IMR-90 (cell line): ENCODE results near the gene CFAP97D2. TPM values are rescaled to one million over a fixed set of nuclear protein-coding genes. Genes with fewer than 3 reads are reported as not detected.

Source experiments
- ATAC-seq: fragments of 200-7000 bp; cut with Tn5 transposase; 2 replicates; pipeline ENCODE4 v1.9.1; 2020; ENCODE audit warnings: low read depth, mild to moderate bottlenecking, moderate library complexity
- BruUV-seq: library from RNA; stranded (reverse); fragments of 400-500 nt; replicated peaks from 2 replicates; lab custom pipeline; 2021; lab: Mats Ljungman, UMichigan
- CTCF ChIA-PET: fragments of 300-600 bp; formaldehyde crosslinking; extraction: SDS; loops from one replicate; lab custom pipeline; 2021; ENCODE audit warnings: antibody characterized with exemption; lab: Yijun Ruan, JAX
- POLR2A ChIA-PET: fragments of 300-600 bp; sonication (Branson Sonifier 250); formaldehyde crosslinking; loops from one replicate; lab custom pipeline; 2022; ENCODE audit warnings: antibody characterized with exemption; ENCODE audit not compliant: unreplicated experiment; lab: Charles Lee
- DNase-seq: peaks from one replicate; pipeline ENCODE4 v3.0.0; 2013
- H2AFZ ChIP-seq: replicated peaks from 2 replicates; pipeline ENCODE3; 2013; ENCODE audit warnings: low read length, mild to moderate bottlenecking; ENCODE audit not compliant: poor library complexity
- H2AK5ac ChIP-seq: 2 replicates; pipeline ENCODE4 v1.6.1; 2013; ENCODE audit warnings: low read depth, low read length, inconsistent platforms
- H2AK9ac ChIP-seq: replicated peaks from 2 replicates; pipeline ENCODE3; 2013; ENCODE audit warnings: mild to moderate bottlenecking, low read depth, low read length, moderate library complexity; ENCODE audit not compliant: poor library complexity
- H2BK120ac ChIP-seq: 2 replicates; pipeline ENCODE4 v1.6.1; 2013; ENCODE audit warnings: low read depth, low read length, inconsistent platforms
- H2BK15ac ChIP-seq: 3 replicates; pipeline ENCODE4 v1.6.1; 2013; ENCODE audit warnings: low read depth, low read length, inconsistent platforms
- H2BK20ac ChIP-seq: 2 replicates; pipeline ENCODE4 v1.6.1; 2013; ENCODE audit warnings: low read depth, mild to moderate bottlenecking, inconsistent platforms, low read length, moderate library complexity
- H2BK5ac ChIP-seq: 2 replicates; pipeline ENCODE4 v1.6.1; 2013; ENCODE audit warnings: mild to moderate bottlenecking, low read depth, low read length, inconsistent platforms; ENCODE audit not compliant: poor library complexity, severe bottlenecking
- H3K14ac ChIP-seq: replicated peaks from 2 replicates; pipeline ENCODE4 v1.6.1; 2013; ENCODE audit warnings: low read depth, low read length, inconsistent platforms
- H3K18ac ChIP-seq: 2 replicates; pipeline ENCODE4 v1.6.1; 2013; ENCODE audit warnings: low read depth, low read length, control low read depth
- H3K23ac ChIP-seq: 2 replicates; pipeline ENCODE4 v1.6.1; 2013; ENCODE audit warnings: low read depth, low read length, inconsistent platforms
- H3K27ac ChIP-seq: 2 replicates; pipeline ENCODE4 v1.5.1; 2013; ENCODE audit warnings: mild to moderate bottlenecking, control low read depth, low read length; ENCODE audit not compliant: insufficient read depth
- H3K27me3 ChIP-seq: 2 replicates; pipeline ENCODE4 v1.6.1; 2013; ENCODE audit warnings: low read length; ENCODE audit not compliant: control insufficient read depth, insufficient read depth
- H3K36me3 ChIP-seq: 2 replicates; pipeline ENCODE4 v1.6.1; 2013; ENCODE audit warnings: low read length, mixed read lengths; ENCODE audit not compliant: control insufficient read depth, insufficient read depth
- H3K4ac ChIP-seq: 2 replicates; pipeline ENCODE4 v1.6.1; 2013; ENCODE audit warnings: low read depth, low read length, inconsistent platforms
- H3K4me1 ChIP-seq: 2 replicates; pipeline ENCODE4 v1.6.1; 2013; ENCODE audit warnings: low read length, mixed read lengths; ENCODE audit not compliant: control insufficient read depth, insufficient read depth
- H3K4me2 ChIP-seq: 2 replicates; pipeline ENCODE4 v1.6.1; 2013; ENCODE audit warnings: low read depth, mild to moderate bottlenecking, control low read depth, low read length, moderate library complexity
- H3K4me3 ChIP-seq: 2 replicates; pipeline ENCODE4 v1.5.1; 2013; ENCODE audit warnings: low read depth, mild to moderate bottlenecking, control low read depth, low read length, moderate library complexity; ENCODE audit not compliant: insufficient read depth
- H3K56ac ChIP-seq: 2 replicates; pipeline ENCODE4 v1.6.1; 2013; ENCODE audit warnings: low read length, inconsistent platforms; ENCODE audit not compliant: insufficient read depth; ENCODE audit errors: extremely low read depth
- H3K79me1 ChIP-seq, 2 experiments: 2 replicates each; pipeline ENCODE4 v1.6.1; 2013; ENCODE audit warnings: low read length in 2 of 2, inconsistent platforms in 1 of 2, low read depth in 1 of 2
- H3K9ac ChIP-seq: 2 replicates; pipeline ENCODE4 v1.6.1; 2013; ENCODE audit warnings: low read depth, low read length, control low read depth
- H3K9me1 ChIP-seq: 2 replicates; pipeline ENCODE4 v1.6.1; 2013; ENCODE audit warnings: low read length, inconsistent platforms; ENCODE audit not compliant: insufficient read depth
- H3K9me3 ChIP-seq: 2 replicates; pipeline ENCODE4 v1.6.1; 2013; ENCODE audit warnings: low read length; ENCODE audit not compliant: control insufficient read depth, insufficient read depth
- H4K20me1 ChIP-seq: 2 replicates; pipeline ENCODE4 v1.6.1; 2013; ENCODE audit warnings: low read length, inconsistent platforms; ENCODE audit not compliant: insufficient read depth
- H4K5ac ChIP-seq: 2 replicates; pipeline ENCODE4 v1.6.1; 2013; ENCODE audit warnings: mild to moderate bottlenecking, low read depth, low read length, control low read depth
- H4K8ac ChIP-seq, 2 experiments: 2 replicates each; pipeline ENCODE4 v1.6.1; 2013; ENCODE audit warnings: low read depth in 2 of 2, low read length in 2 of 2, control low read depth in 1 of 2, inconsistent platforms in 1 of 2
- H4K91ac ChIP-seq: 2 replicates; pipeline ENCODE4 v1.6.1; 2013; ENCODE audit warnings: low read depth, low read length, inconsistent platforms; ENCODE audit not compliant: insufficient read depth
- CEBPB ChIP-seq: IDR thresholded peaks from 2 replicates; pipeline ENCODE4 v1.6.1; 2012; ENCODE audit warnings: low read depth, low read length, improper control_type of control experiment
- CHD1 ChIP-seq: IDR thresholded peaks from 2 replicates; pipeline ENCODE4 v1.6.1; 2012; ENCODE audit warnings: low read depth, low read length, improper control_type of control experiment
- ELK1 ChIP-seq: fragments of 150-350 bp; IDR thresholded peaks from 2 replicates; pipeline ENCODE4 v1.6.1; 2016; ENCODE audit warnings: low read depth, mild to moderate bottlenecking, low read length, moderate library complexity, borderline replicate concordance
- FOS ChIP-seq: fragments of 150-350 bp; IDR thresholded peaks from 2 replicates; pipeline ENCODE4 v1.6.1; 2016; ENCODE audit warnings: low read depth, low read length
- MAZ ChIP-seq: IDR thresholded peaks from 2 replicates; pipeline ENCODE4 v1.6.1; 2012; ENCODE audit warnings: low read depth, mild to moderate bottlenecking, low read length, improper control_type of control experiment, moderate library complexity, borderline replicate concordance
- NFE2L2 ChIP-seq: fragments of 150-350 bp; IDR thresholded peaks from 2 replicates; pipeline ENCODE4 v1.6.1; 2016; ENCODE audit warnings: low read depth, mild to moderate bottlenecking, low read length
- POLR2A ChIP-seq: IDR thresholded peaks from 2 replicates; pipeline ENCODE4 v1.6.1; 2012; ENCODE audit warnings: mild to moderate bottlenecking, low read depth, low read length
- RAD21 ChIP-seq: IDR thresholded peaks from 2 replicates; pipeline ENCODE4 v1.6.1; 2012; ENCODE audit warnings: low read length, improper control_type of control experiment
- RCOR1 ChIP-seq: IDR thresholded peaks from 2 replicates; pipeline ENCODE4 v1.6.1; 2012; ENCODE audit warnings: mild to moderate bottlenecking, low read length, improper control_type of control experiment; ENCODE audit not compliant: insufficient replicate concordance
- SMC3 ChIP-seq: fragments of 150-350 bp; IDR thresholded peaks from 2 replicates; pipeline ENCODE4 v1.6.1; 2016; ENCODE audit warnings: low read depth, mild to moderate bottlenecking, antibody characterized with exemption, low read length, moderate library complexity
- WGBS, 2 experiments: methylation state at CpG; one replicate each; pipeline versions ENCODE4 v1.1.5 to v1.1.7; 2013; ENCODE audit warnings: missing lambda C conversion rate in 2 of 2; ENCODE audit not compliant: insufficient read length in 1 of 2; ENCODE audit errors: extremely low coverage in 2 of 2; 5-methylcytosine and 5-hydroxymethylcytosine counted together
- dilution Hi-C: fragments of 300-500 bp; cut with HindIII; formaldehyde crosslinking; loops from one replicate; pipeline ENCODE4 v1.14.3; 2018; ENCODE audit warnings: low sequenced_read_pairs; ENCODE audit not compliant: unreplicated experiment
- in situ Hi-C: fragments of 300-500 bp; cut with MboI; formaldehyde crosslinking; loops from 3 replicates; pipeline ENCODE4 v1.14.3; 2019; ENCODE audit warnings: low sequenced_read_pairs, inconsistent platforms, mixed read lengths
- intact Hi-C: fragments of 100-400 bp; cut with micrococcal nuclease; formaldehyde crosslinking; loops from 2 replicates; pipeline ENCODE4 v1.10.0; 2022
- polyA plus RNA-seq, 3 experiments: library from polyadenylated mRNA; depleted of rRNA; stranded (reverse); fragments of >200 nt; gene quantifications; 2 replicates each; pipeline ENCODE4 v1.2.3, GENCODE V29; 2012; ENCODE audit warnings: low replicate concordance in 1 of 3
- total RNA-seq: library from RNA; depleted of rRNA; stranded (reverse); fragments of >200 nt; gene quantifications from 2 replicates; pipeline ENCODE4 v1.2.3, GENCODE V29; 2012
- TF ChIP-seq, protein P1 (sequence below): conservative IDR thresholded peaks from 2 replicates; pipeline ENCODE4 v1.5.1; 2012; ENCODE audit warnings: mild to moderate bottlenecking, low read depth, low read length, improper control_type of control experiment

The CFAP97D2 gene
- total and polyA plus RNA-seq, 2 of the 4 experiments (the other 2 are of a cell fraction): not detected

GRCh38 chr13:114167885-114168284 is 11.2 kb upstream of the CFAP97D2 start:
- ChIA-PET CTCF (interaction anchor here (0.7 kb wide), 1 partner anchor 14 kb away, joined by 3 read pairs; no protein-coding TSS in a partner anchor), POLR2A (no interaction called here)
- dilution Hi-C loops (no loop called here), in situ Hi-C loops (no loop called here), intact Hi-C loops (no loop called here)
- no peaks in the 10 kb centered on the region for H3K4me1 ChIP-seq
- TF ChIP-seq NFE2L2 (no peak), RAD21 (no peak), RCOR1 (no peak), MAZ (no peak), POLR2A (no peak), SMC3 (no peak), CHD1 (no peak), CEBPB (no peak), FOS (no peak), ELK1 (no peak)
- TF ChIP-seq, protein P1, sequence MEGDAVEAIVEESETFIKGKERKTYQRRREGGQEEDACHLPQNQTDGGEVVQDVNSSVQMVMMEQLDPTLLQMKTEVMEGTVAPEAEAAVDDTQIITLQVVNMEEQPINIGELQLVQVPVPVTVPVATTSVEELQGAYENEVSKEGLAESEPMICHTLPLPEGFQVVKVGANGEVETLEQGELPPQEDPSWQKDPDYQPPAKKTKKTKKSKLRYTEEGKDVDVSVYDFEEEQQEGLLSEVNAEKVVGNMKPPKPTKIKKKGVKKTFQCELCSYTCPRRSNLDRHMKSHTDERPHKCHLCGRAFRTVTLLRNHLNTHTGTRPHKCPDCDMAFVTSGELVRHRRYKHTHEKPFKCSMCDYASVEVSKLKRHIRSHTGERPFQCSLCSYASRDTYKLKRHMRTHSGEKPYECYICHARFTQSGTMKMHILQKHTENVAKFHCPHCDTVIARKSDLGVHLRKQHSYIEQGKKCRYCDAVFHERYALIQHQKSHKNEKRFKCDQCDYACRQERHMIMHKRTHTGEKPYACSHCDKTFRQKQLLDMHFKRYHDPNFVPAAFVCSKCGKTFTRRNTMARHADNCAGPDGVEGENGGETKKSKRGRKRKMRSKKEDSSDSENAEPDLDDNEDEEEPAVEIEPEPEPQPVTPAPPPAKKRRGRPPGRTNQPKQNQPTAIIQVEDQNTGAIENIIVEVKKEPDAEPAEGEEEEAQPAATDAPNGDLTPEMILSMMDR: no peak
- H3K36me3 ChIP-seq: no peaks in the 10 kb centered on the region
- no peak overlapping the region for H2AFZ ChIP-seq
- no peak overlapping the region for H3K4ac ChIP-seq
- no peak overlapping the region for H2AK9ac ChIP-seq
- DNase-seq (no peak), ATAC-seq (no peak)
- H4K91ac ChIP-seq: no peak overlapping the region
- H2BK15ac ChIP-seq: no peak overlapping the region
- H2AK5ac ChIP-seq: no peak overlapping the region
- no peaks in the 10 kb centered on the region for H4K20me1 ChIP-seq
- no peak overlapping the region for H2BK20ac ChIP-seq
- no peak overlapping the region for H4K5ac ChIP-seq
- H3K9me1 ChIP-seq: no peaks in the 10 kb centered on the region
- H3K23ac ChIP-seq: no peak overlapping the region
- H3K9me3 ChIP-seq: peaks cover 2% of the 10 kb centered on the region; the same call in 1 of the 2 replicates
- no peak overlapping the region for H3K9ac ChIP-seq
- no TSS peak for BruUV-seq
- no peak overlapping the region for H2BK120ac ChIP-seq
- no peak overlapping the region for H3K14ac ChIP-seq
- no peak overlapping the region for H2BK5ac ChIP-seq
- H3K4me3 ChIP-seq: no peak overlapping the region
- H4K8ac ChIP-seq: no peak overlapping the region
- no peak overlapping the region for H3K56ac ChIP-seq
- H3K79me1 ChIP-seq: no peaks in the 10 kb centered on the region
- peaks cover 32% of the 10 kb centered on the region for H3K27me3 ChIP-seq
- WGBS, 2 experiments: 100% methylated on average over 2 of the region's 5 CpGs; no CpG with 5 or more reads in 1 of the 2 experiments
- H3K18ac ChIP-seq: no peak overlapping the region
- H3K4me2 ChIP-seq: no peak overlapping the region
- H3K27ac ChIP-seq: no peak overlapping the region
